ENCODE measurements around the gene VPS33A.

GRCh38 chr12:122238861-122239260 lies 27.4 kb downstream of the VPS33A start:
- TF ChIP-seq, protein P1, sequence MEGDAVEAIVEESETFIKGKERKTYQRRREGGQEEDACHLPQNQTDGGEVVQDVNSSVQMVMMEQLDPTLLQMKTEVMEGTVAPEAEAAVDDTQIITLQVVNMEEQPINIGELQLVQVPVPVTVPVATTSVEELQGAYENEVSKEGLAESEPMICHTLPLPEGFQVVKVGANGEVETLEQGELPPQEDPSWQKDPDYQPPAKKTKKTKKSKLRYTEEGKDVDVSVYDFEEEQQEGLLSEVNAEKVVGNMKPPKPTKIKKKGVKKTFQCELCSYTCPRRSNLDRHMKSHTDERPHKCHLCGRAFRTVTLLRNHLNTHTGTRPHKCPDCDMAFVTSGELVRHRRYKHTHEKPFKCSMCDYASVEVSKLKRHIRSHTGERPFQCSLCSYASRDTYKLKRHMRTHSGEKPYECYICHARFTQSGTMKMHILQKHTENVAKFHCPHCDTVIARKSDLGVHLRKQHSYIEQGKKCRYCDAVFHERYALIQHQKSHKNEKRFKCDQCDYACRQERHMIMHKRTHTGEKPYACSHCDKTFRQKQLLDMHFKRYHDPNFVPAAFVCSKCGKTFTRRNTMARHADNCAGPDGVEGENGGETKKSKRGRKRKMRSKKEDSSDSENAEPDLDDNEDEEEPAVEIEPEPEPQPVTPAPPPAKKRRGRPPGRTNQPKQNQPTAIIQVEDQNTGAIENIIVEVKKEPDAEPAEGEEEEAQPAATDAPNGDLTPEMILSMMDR (IDR thresholded peaks at IDR 0.05 in 4 of 5, conservative IDR thresholded peaks at IDR 0.05 in 1 of 5), result no peak
- no peak for TF ChIP-seq POLR2A (IDR thresholded peaks at IDR 0.05)
